Astrocyte (in vitro differentiated cells and primary cell): Measurements from ENCODE around the gene FGF12. TPM values are rescaled to one million over a fixed set of nuclear protein-coding genes. Genes with fewer than 3 reads are reported as not detected.

Experiments
- DNase-seq: peaks from one replicate; pipeline ENCODE4 v3.0.0-alpha.2; 2010; ENCODE audit warnings: low read depth
- FAIRE-seq: peaks from 2 replicates; lab custom pipeline; 2011; peaks lifted over from hg19 to GRCh38; lab: Jason Lieb, UNC
- H2AFZ ChIP-seq: 2 replicates; pipeline ENCODE4 v1.6.0; 2012; ENCODE audit warnings: low read depth, low read length, inconsistent platforms
- H3K27ac ChIP-seq: 2 replicates; pipeline ENCODE4 v1.5.1; 2011; ENCODE audit warnings: low read depth, low read length, inconsistent platforms
- H3K27me3 ChIP-seq: 2 replicates; pipeline ENCODE4 v1.6.0; 2011; ENCODE audit warnings: low read length, inconsistent platforms; ENCODE audit not compliant: insufficient read depth
- H3K36me3 ChIP-seq: 2 replicates; pipeline ENCODE4 v1.5.1; 2011; ENCODE audit warnings: low read length, inconsistent platforms; ENCODE audit not compliant: insufficient read depth
- H3K4me1 ChIP-seq: 2 replicates; pipeline ENCODE4 v1.5.1; 2011; ENCODE audit warnings: low read length, inconsistent platforms; ENCODE audit not compliant: insufficient read depth
- H3K4me2 ChIP-seq: 2 replicates; pipeline ENCODE4 v1.6.0; 2012; ENCODE audit warnings: low read length, inconsistent platforms
- H3K4me3 ChIP-seq: 2 replicates; pipeline ENCODE4 v1.5.1; 2011; ENCODE audit warnings: low read depth, mild to moderate bottlenecking, low read length, inconsistent platforms; ENCODE audit not compliant: insufficient read depth
- H3K79me2 ChIP-seq: 2 replicates; pipeline ENCODE4 v1.6.0; 2012; ENCODE audit warnings: mild to moderate bottlenecking, low read length, inconsistent platforms; ENCODE audit not compliant: insufficient read depth
- H3K9ac ChIP-seq: 2 replicates; pipeline ENCODE4 v1.6.0; 2012; ENCODE audit warnings: mild to moderate bottlenecking, low read length, inconsistent platforms
- H3K9me3 ChIP-seq: 2 replicates; pipeline ENCODE4 v1.5.1; 2012; ENCODE audit warnings: low read depth, mild to moderate bottlenecking, low read length, inconsistent platforms; ENCODE audit not compliant: insufficient read depth
- H4K20me1 ChIP-seq: 2 replicates; pipeline ENCODE4 v1.6.0; 2012; ENCODE audit warnings: low read length, inconsistent platforms; ENCODE audit not compliant: insufficient read depth
- H3K27ac Mint-ChIP-seq: one replicate; pipeline ENCODE4 v1.8.0; 2021; ENCODE audit warnings: mild to moderate bottlenecking, mixed read lengths; ENCODE audit not compliant: unreplicated experiment
- H3K27me3 Mint-ChIP-seq: one replicate; pipeline ENCODE4 v1.8.0; 2021; ENCODE audit warnings: low read depth, mixed read lengths; ENCODE audit not compliant: unreplicated experiment
- H3K36me3 Mint-ChIP-seq: one replicate; pipeline ENCODE4 v1.8.0; 2021; ENCODE audit warnings: low read depth, mixed read lengths; ENCODE audit not compliant: unreplicated experiment
- H3K4me1 Mint-ChIP-seq: one replicate; pipeline ENCODE4 v1.8.0; 2021; ENCODE audit warnings: low read depth, mixed read lengths; ENCODE audit not compliant: unreplicated experiment
- H3K4me3 Mint-ChIP-seq: one replicate; pipeline ENCODE4 v1.8.0; 2021; ENCODE audit warnings: mild to moderate bottlenecking, moderate library complexity, mixed read lengths; ENCODE audit not compliant: unreplicated experiment
- H3K9me3 Mint-ChIP-seq: one replicate; pipeline ENCODE4 v1.8.0; 2021; ENCODE audit warnings: mild to moderate bottlenecking, mixed read lengths; ENCODE audit not compliant: unreplicated experiment
- CTCF ChIP-seq: IDR thresholded peaks from 2 replicates; pipeline ENCODE4 v1.5.1; 2011; ENCODE audit warnings: low read depth, mild to moderate bottlenecking, inconsistent platforms, low read length, moderate library complexity; ENCODE audit not compliant: insufficient read depth
- EZH2 ChIP-seq: IDR thresholded peaks from 2 replicates; pipeline ENCODE4 v1.6.1; 2012; ENCODE audit warnings: mild to moderate bottlenecking, low read length, inconsistent platforms; ENCODE audit not compliant: insufficient read depth
- total RNA-seq: library from RNA; stranded (reverse); gene quantifications from 2 replicates; pipeline ENCODE4 v1.2.1, GENCODE V29; 2021

Gene FGF12
- total RNA-seq, 1 donor from 2014 or later = 1.4 TPM

GRCh38 chr3:192445770-192446644, 281.3 kb downstream of the FGF12 start:
- H2AFZ ChIP-seq = no peak overlapping the region
- no peak overlapping the region for H3K27ac Mint-ChIP-seq
- no peaks in the 10 kb centered on the region for H3K9me3 Mint-ChIP-seq
- no peaks in the 10 kb centered on the region for H3K36me3 ChIP-seq
- H3K79me2 ChIP-seq = no peaks in the 10 kb centered on the region
- TF ChIP-seq CTCF = no peak
- no peak for TF ChIP-seq EZH2
- no peak for FAIRE-seq
- no peaks in the 10 kb centered on the region for H3K9me3 ChIP-seq
- peak; percentile 38 for DNase-seq
- H3K4me3 ChIP-seq = no peak overlapping the region
- peak overlapping the region; percentile 19 for H3K4me2 ChIP-seq
- peaks cover 10% of the 10 kb centered on the region for H3K4me1 ChIP-seq
- H3K27me3 Mint-ChIP-seq = no peaks in the 10 kb centered on the region
- H3K36me3 Mint-ChIP-seq = no peaks in the 10 kb centered on the region
- H3K27ac ChIP-seq = no peak overlapping the region
- H3K4me1 Mint-ChIP-seq = peaks cover 11% of the 10 kb centered on the region
- H3K27me3 ChIP-seq = no peaks in the 10 kb centered on the region
- no peak overlapping the region for H3K9ac ChIP-seq
- H3K4me3 Mint-ChIP-seq = no peak overlapping the region
- H4K20me1 ChIP-seq = no peaks in the 10 kb centered on the region

- Mint-ChIP-seq H3K27ac (no peak overlapping the region), H3K4me3 (no peak overlapping the region), H3K36me3 (no peaks in the 10 kb centered on the region), H3K27me3 (no peaks in the 10 kb centered on the region), H3K4me1 (peaks cover 11% of the 10 kb centered on the region), H3K9me3 (no peaks in the 10 kb centered on the region)
- Histone ChIP-seq H3K4me2 (peak overlapping the region; percentile 36), H2AFZ (peak overlapping the region; percentile 29), H3K27me3 (no peaks in the 10 kb centered on the region), H3K9ac (no peak overlapping the region), H4K20me1 (no peaks in the 10 kb centered on the region), H3K27ac (no peak overlapping the region), H3K36me3 (no peaks in the 10 kb centered on the region), H3K9me3 (no peaks in the 10 kb centered on the region), H3K4me3 (no peak overlapping the region), H3K79me2 (no peaks in the 10 kb centered on the region), H3K4me1 (peaks cover 10% of the 10 kb centered on the region)
- FAIRE-seq (no peak), DNase-seq (no peak)
- TF ChIP-seq EZH2 (no peak), CTCF (no peak)
Measured at GRCh38 chr3:192444791-192445106, 282.6 kb downstream of the FGF12 start.
